Activated naive CD4-positive, alpha-beta T cell treated with anti-CD3 and anti-CD28 coated beads, Interleukin-2, amount 10 ng/mL, durations not matched to agents 7 days and 5 days (primary cell): Measurements from ENCODE around the gene ACTR10.

Experiments used
- CTCF ChIA-PET: fragments of 350-600 bp; sonication (Branson Sonifier 250); formaldehyde crosslinking; loops from one replicate; lab custom pipeline; 2021; ENCODE audit warnings: antibody characterized with exemption; lab: Charles Lee
- DNase-seq: peaks from one replicate; pipeline ENCODE4 v3.0.0-alpha.2; 2020
- H3K27ac Mint-ChIP-seq: one replicate; pipeline ENCODE4 v1.8.0; 2021; ENCODE audit warnings: mild to moderate bottlenecking, moderate library complexity, mixed read lengths
- H3K27me3 Mint-ChIP-seq: one replicate; pipeline ENCODE4 v1.8.0; 2021; ENCODE audit warnings: mild to moderate bottlenecking, mixed read lengths
- H3K36me3 Mint-ChIP-seq: one replicate; pipeline ENCODE4 v1.8.0; 2021; ENCODE audit warnings: mixed read lengths
- H3K4me1 Mint-ChIP-seq: one replicate; pipeline ENCODE4 v1.8.0; 2021; ENCODE audit warnings: mixed read lengths
- H3K4me3 Mint-ChIP-seq: one replicate; pipeline ENCODE4 v1.8.0; 2021; ENCODE audit warnings: mild to moderate bottlenecking, moderate library complexity, mixed read lengths
- H3K9me3 Mint-ChIP-seq: one replicate; pipeline ENCODE4 v1.8.0; 2021; ENCODE audit warnings: mixed read lengths

The ACTR10 gene

DNA sequence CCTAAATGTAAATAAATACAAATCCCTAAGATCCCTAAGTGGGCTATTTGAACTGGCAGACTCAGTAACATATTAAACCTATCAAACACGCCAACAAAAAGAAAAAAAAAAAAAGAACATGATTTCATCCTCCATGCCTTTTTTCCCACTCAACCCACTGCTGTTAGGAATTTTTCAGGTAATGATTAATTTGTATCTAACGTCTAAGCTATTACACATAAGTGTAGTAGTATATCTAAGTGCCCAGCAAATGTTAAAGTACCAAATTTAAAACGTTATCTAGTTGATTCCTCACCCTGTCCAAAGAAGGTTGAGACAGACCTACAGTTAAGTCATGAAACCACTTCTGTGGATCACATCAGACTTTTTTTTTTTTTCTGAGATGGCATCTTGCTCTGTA, 82.0 kb downstream of the ACTR10 start:
- peaks cover 47% of the 10 kb centered on the region for H3K4me1 Mint-ChIP-seq

DNA sequence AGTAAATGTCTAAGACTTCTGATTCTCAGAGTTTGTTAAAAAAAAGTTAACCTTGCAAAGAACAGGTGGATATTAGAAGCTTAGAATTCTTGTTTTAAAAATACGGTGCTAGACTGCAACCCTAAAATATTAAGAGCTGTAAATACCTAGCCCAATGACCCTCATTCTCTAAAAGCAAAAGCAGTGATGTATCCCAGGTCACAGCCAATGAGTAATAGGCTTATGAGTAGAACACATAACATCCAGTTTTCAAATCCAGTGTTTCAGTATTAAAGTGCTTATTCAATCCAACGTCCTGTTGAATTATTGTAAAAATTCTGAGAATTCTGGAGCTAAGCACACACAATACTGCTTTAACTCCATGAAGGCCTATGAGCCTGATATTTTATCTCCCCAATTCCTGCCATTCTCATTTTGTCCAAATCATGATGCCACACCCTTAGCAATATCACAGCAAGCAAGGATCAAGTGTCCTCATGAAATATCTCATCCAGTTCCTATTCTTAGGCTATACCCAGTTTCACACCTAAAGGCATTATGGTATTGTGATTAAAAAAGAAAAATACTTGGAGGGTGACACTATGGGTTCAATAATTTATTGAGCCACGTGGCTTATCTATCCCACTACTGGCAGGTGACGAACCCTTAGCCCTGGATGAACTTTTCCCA, 83.1 kb downstream of the ACTR10 start:
- H3K36me3 Mint-ChIP-seq, result peaks cover 71% of the 10 kb centered on the region
- no peak for DNase-seq
- H3K27ac Mint-ChIP-seq, result no peak overlapping the region
- H3K27me3 Mint-ChIP-seq, result no peaks in the 10 kb centered on the region
- no peak overlapping the region for H3K4me3 Mint-ChIP-seq
- peaks cover 52% of the 10 kb centered on the region for H3K4me1 Mint-ChIP-seq
- CTCF ChIA-PET, result no interaction called here
- no peaks in the 10 kb centered on the region for H3K9me3 Mint-ChIP-seq

More for the DNA sequence above, 82.0 kb downstream of the ACTR10 start:
- DNase-seq, result no peak
- CTCF ChIA-PET, result interaction anchor here (0.7 to 0.8 kb wide), 2 partner anchors 123 to 727 kb away, joined by 3 read pairs; no protein-coding TSS in a partner anchor
- Mint-ChIP-seq H3K9me3 (no peaks in the 10 kb centered on the region), H3K4me3 (no peak overlapping the region), H3K27me3 (no peaks in the 10 kb centered on the region), H3K36me3 (peaks cover 66% of the 10 kb centered on the region), H3K27ac (peak overlapping the region; percentile 88)

DNA sequence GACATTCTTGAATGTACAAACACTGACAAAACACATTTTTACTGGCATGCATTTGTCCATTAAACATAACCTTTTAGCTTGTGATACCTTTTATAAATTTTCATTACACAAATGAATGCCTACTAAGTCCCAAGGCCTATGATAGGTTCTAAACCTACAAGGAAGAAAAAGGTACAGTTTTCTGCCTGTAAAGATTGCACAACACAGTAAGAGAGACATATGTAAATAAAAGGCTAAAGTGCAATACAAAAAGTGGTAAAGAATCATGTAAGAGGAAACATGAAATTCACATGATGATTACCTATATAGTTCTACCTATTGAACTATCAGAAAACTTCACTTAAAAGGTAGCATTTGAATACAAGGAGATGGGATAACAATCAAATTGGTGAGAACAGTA, 83.8 kb downstream of the ACTR10 start:
- Mint-ChIP-seq H3K36me3 (peaks cover 72% of the 10 kb centered on the region), H3K9me3 (no peaks in the 10 kb centered on the region), H3K4me3 (no peak overlapping the region), H3K4me1 (peaks cover 55% of the 10 kb centered on the region), H3K27ac (no peak overlapping the region), H3K27me3 (no peaks in the 10 kb centered on the region)
- no peak for DNase-seq
- CTCF ChIA-PET, result no interaction called here

DNA sequence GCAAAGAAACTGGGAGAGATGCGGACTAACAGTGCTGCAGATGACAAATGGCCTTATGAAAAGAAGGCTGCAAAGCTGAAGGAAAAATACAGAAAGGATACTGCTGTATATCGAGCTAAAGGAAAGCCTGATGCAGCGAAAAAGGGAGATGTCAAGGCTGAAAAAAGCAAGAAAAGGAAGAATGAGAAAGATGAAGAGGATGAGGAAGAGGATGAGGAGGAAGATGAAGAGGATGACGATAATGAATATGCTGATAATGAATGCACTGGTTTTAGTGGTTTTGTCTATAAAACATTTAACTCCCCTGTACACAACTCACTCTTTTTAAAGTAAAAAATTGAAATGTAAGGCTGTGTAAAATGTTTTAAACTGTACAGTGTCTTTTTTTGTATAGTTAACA, 85.2 kb downstream of the ACTR10 start:
- Mint-ChIP-seq H3K36me3 (peaks cover 71% of the 10 kb centered on the region), H3K27me3 (no peaks in the 10 kb centered on the region), H3K4me3 (no peak overlapping the region), H3K27ac (no peak overlapping the region), H3K4me1 (peaks cover 59% of the 10 kb centered on the region), H3K9me3 (no peaks in the 10 kb centered on the region)
- no peak for DNase-seq
- CTCF ChIA-PET, result no interaction called here
